Astrocyte of the hippocampus (primary cell): Measurements from ENCODE around the gene VDAC1.
"Not testable (repeated sequence)": the region's sequence is repeated elsewhere in the genome, so short reads cannot be mapped to it uniquely, and the experiment has no call there.

ENCODE experiments used
- DNase-seq: peaks from one replicate; pipeline ENCODE4 v3.0.0; 2011; ENCODE audit warnings: low read depth, low spot score

Gene VDAC1

GRCh38 chr5:134004626-134005416, at the start of gene VDAC1:
Gene VDAC1, minus strand, starts transcription at chr5:134004975. Its CDS starts 11,963 bp downstream, at chr5:133993012.
- DNase-seq = peak; percentile 94

GRCh38 chr5:134053840-134054338, 49.1 kb upstream of the VDAC1 start:
- peak; percentile 69 for DNase-seq

GRCh38 chr5:134053314-134053839, 48.6 kb upstream of the VDAC1 start:
- no peak for DNase-seq

- no peak for DNase-seq
Observed at GRCh38 chr5:134051305-134051704, 46.5 kb upstream of the VDAC1 start.

GRCh38 chr5:134048864-134049263, 44.1 kb upstream of the VDAC1 start:
- no peak for DNase-seq

GRCh38 chr5:134047687-134048056, 42.9 kb upstream of the VDAC1 start:
- no peak for DNase-seq

- DNase-seq = no peak
Observed at GRCh38 chr5:134046801-134047686, 42.3 kb upstream of the VDAC1 start.

GRCh38 chr5:134046330-134046729, 41.6 kb upstream of the VDAC1 start:
- DNase-seq = no peak

GRCh38 chr5:134043793-134044792, 39.3 kb upstream of the VDAC1 start:
- DNase-seq = no peak

GRCh38 chr5:134041570-134042411, 37.0 kb upstream of the VDAC1 start:
- DNase-seq = no peak

- DNase-seq = no peak
Observed at GRCh38 chr5:134038138-134038537, 33.4 kb upstream of the VDAC1 start.

- DNase-seq = no peak
Observed at GRCh38 chr5:134037160-134037559, 32.4 kb upstream of the VDAC1 start.

- no peak for DNase-seq
Observed at GRCh38 chr5:134034326-134034725, 29.6 kb upstream of the VDAC1 start.

GRCh38 chr5:134030303-134030964, 25.7 kb upstream of the VDAC1 start:
- DNase-seq = not testable (repeated sequence)

- peak; percentile 64 for DNase-seq
Observed at GRCh38 chr5:134029156-134029555, 24.4 kb upstream of the VDAC1 start.

- DNase-seq = no peak
Observed at GRCh38 chr5:134028496-134028895, 23.7 kb upstream of the VDAC1 start.

- DNase-seq = no peak
Observed at GRCh38 chr5:134027288-134027615, 22.5 kb upstream of the VDAC1 start.

GRCh38 chr5:134026521-134027287, 21.9 kb upstream of the VDAC1 start:
- peak; percentile 85 for DNase-seq

GRCh38 chr5:134025786-134026185, 21.0 kb upstream of the VDAC1 start:
- no peak for DNase-seq
